B cell (primary cell): ENCODE measurements around the gene PCDH7. TPM values are rescaled to one million over a fixed set of nuclear protein-coding genes. Genes with fewer than 3 reads are reported as not detected.

Experiments
- ATAC-seq: fragments of 200-7000 bp; cut with Tn5 transposase; one replicate; pipeline ENCODE4 v1.10.0; 2021; ENCODE audit warnings: low read depth, mild to moderate bottlenecking, moderate number of reproducible peaks, moderate library complexity
- CTCF ChIA-PET: fragments of 350-600 bp; sonication (Branson Sonifier 250); formaldehyde crosslinking; loops from one replicate; lab custom pipeline; 2021; ENCODE audit warnings: antibody characterized with exemption, inconsistent platforms; lab: Charles Lee
- POLR2A ChIA-PET: fragments of 350-600 bp; sonication (Branson Sonifier 250); formaldehyde crosslinking; loops from one replicate; lab custom pipeline; 2021; ENCODE audit warnings: antibody characterized with exemption; lab: Charles Lee
- DNase-seq: peaks from one replicate; pipeline ENCODE4 v3.0.0; 2013
- H2AFZ ChIP-seq: 2 replicates; pipeline ENCODE4 v1.6.1; 2012; ENCODE audit warnings: mild to moderate bottlenecking, low read depth, low read length; ENCODE audit not compliant: insufficient read depth, poor library complexity, severe bottlenecking
- H3K27ac ChIP-seq, 2 donors: 1 replicate in 1 of 2; 2 replicates in 1 of 2; pipeline ENCODE4 v1.5.1; 2012 to 2013; ENCODE audit warnings: low read length in 2 of 2, mild to moderate bottlenecking in 2 of 2, moderate library complexity in 1 of 2
- H3K27me3 ChIP-seq, 4 experiments: fragments of 200-600 bp in 1 of 4; sonication (generic) in 1 of 4; replicated peaks in 1 of 4; 1 replicate in 2 of 4; 2 replicates in 2 of 4; pipeline versions ENCODE4 v1.6.1 to v1.7.0; 2013 to 2016; ENCODE audit warnings: low read length in 3 of 4, mild to moderate bottlenecking in 2 of 4, mixed read lengths in 1 of 4, moderate library complexity in 1 of 4; ENCODE audit not compliant: insufficient read depth in 4 of 4, control insufficient read depth in 3 of 4; ENCODE audit errors: control extremely low read depth in 1 of 4
- H3K36me3 ChIP-seq, 2 experiments: replicated peaks in 1 of 2; 1 replicate in 1 of 2; 2 replicates in 1 of 2; pipeline versions ENCODE4 v1.6.1 to v1.7.1; 2013; ENCODE audit warnings: low read length in 1 of 2; ENCODE audit not compliant: insufficient read depth in 2 of 2, control insufficient read depth in 1 of 2; ENCODE audit errors: control extremely low read depth in 1 of 2, extremely low read depth in 1 of 2
- H3K4me1 ChIP-seq, 2 donors: fragments of 200-600 bp in 1 of 2; sonication (generic) in 1 of 2; 1 replicate in 1 of 2; 2 replicates in 1 of 2; pipeline versions ENCODE4 v1.5.1 to v1.6.1; 2013 to 2017; ENCODE audit warnings: low read length in 2 of 2; ENCODE audit not compliant: control insufficient read depth in 2 of 2, insufficient read depth in 2 of 2
- H3K4me2 ChIP-seq: replicated peaks from 2 replicates; pipeline ENCODE3; 2012; ENCODE audit warnings: mild to moderate bottlenecking, low read depth, low read length; ENCODE audit not compliant: poor library complexity, severe bottlenecking
- H3K4me3 ChIP-seq, 5 experiments: fragments of 200-600 bp in 1 of 5; sonication (generic) in 1 of 5; 1 replicate in 3 of 5; 2 replicates in 2 of 5; pipeline versions ENCODE4 v1.5.1 to v1.7.0; 2011 to 2016; ENCODE audit warnings: low read length in 4 of 5, mild to moderate bottlenecking in 4 of 5, low read depth in 2 of 5, control low read depth in 1 of 5, moderate library complexity in 1 of 5; ENCODE audit not compliant: insufficient read depth in 1 of 5; ENCODE audit errors: control extremely low read depth in 1 of 5, extremely low read depth in 1 of 5
- H3K79me2 ChIP-seq: fragments of 200-600 bp; sonication (generic); one replicate; pipeline ENCODE4 v1.6.0; 2016; ENCODE audit warnings: low read length; ENCODE audit not compliant: control insufficient read depth, insufficient read depth
- H3K9ac ChIP-seq: fragments of 200-600 bp; sonication (generic); 2 replicates; pipeline ENCODE4 v1.6.1; 2017; ENCODE audit warnings: mild to moderate bottlenecking, low read length, moderate library complexity
- H3K9me3 ChIP-seq, 3 donors: one replicate each; pipeline versions ENCODE4 v1.6.1 to v1.7.1; 2013; ENCODE audit warnings: low read length in 2 of 3; ENCODE audit not compliant: control insufficient read depth in 2 of 3, insufficient read depth in 1 of 3; ENCODE audit errors: control extremely low read depth in 1 of 3
- H4K20me1 ChIP-seq: 2 replicates; pipeline ENCODE4 v1.6.0; 2012; ENCODE audit warnings: mild to moderate bottlenecking, low read length; ENCODE audit not compliant: insufficient read depth, control insufficient read depth, poor library complexity, severe bottlenecking
- H3K27ac Mint-ChIP-seq: one replicate; pipeline ENCODE4 v1.8.0; 2021; ENCODE audit warnings: mixed read lengths
- H3K27me3 Mint-ChIP-seq: one replicate; pipeline ENCODE4 v1.8.0; 2021; ENCODE audit warnings: mixed read lengths
- H3K4me1 Mint-ChIP-seq: one replicate; pipeline ENCODE4 v1.8.0; 2021; ENCODE audit warnings: mixed read lengths
- H3K4me3 Mint-ChIP-seq: one replicate; pipeline ENCODE4 v1.8.0; 2021; ENCODE audit warnings: mixed read lengths
- H3K9me3 Mint-ChIP-seq: one replicate; pipeline ENCODE4 v1.8.0; 2022; ENCODE audit warnings: mixed read lengths; ENCODE audit not compliant: insufficient read depth
- CTCF ChIP-seq: fragments of 200-600 bp; IDR thresholded peaks from one replicate; pipeline ENCODE4 v1.8.0; 2022; ENCODE audit warnings: antibody characterized with exemption, mild to moderate bottlenecking
- EZH2 ChIP-seq: IDR thresholded peaks from 2 replicates; pipeline ENCODE4 v1.6.1; 2012; ENCODE audit warnings: borderline replicate concordance, low read depth, mild to moderate bottlenecking, moderate library complexity, low read length; ENCODE audit not compliant: insufficient read depth, poor library complexity, severe bottlenecking
- WGBS: methylation state at CpG from one replicate; pipeline ENCODE4 v1.1.5; 2013; ENCODE audit warnings: missing lambda C conversion rate; ENCODE audit not compliant: insufficient coverage; 5-methylcytosine and 5-hydroxymethylcytosine counted together
- intact Hi-C: fragments of 100-400 bp; cut with micrococcal nuclease; formaldehyde crosslinking; loops from one replicate; pipeline ENCODE4 v1.10.0; 2022
- polyA plus RNA-seq: library from polyadenylated mRNA; depleted of rRNA; stranded (reverse); fragments of >200 nt; gene quantifications from 2 replicates; pipeline ENCODE4 v1.2.3, GENCODE V29; 2012
- total RNA-seq, 2 donors: library from RNA; stranded (reverse); fragments of 120-200 nt in 1 of 2; gene quantifications; 1 replicate in 1 of 2; 2 replicates in 1 of 2; pipeline versions ENCODE4 v1.2.3 to v1.2.4, GENCODE V29; 2013 to 2022

The PCDH7 gene
- total and polyA plus RNA-seq, 2 donors (not counting 1 experiment from before 2014, with no cell fraction given) = not detected

GRCh38 chr4:30718021-30718542 is 2.1 kb upstream of the PCDH7 start:
- WGBS = 6% methylated on average over 24 of the region's 34 CpGs
- peaks cover 43% of the 10 kb centered on the region for H3K27me3 Mint-ChIP-seq
- H3K4me1 ChIP-seq = peaks cover 13% of the 10 kb centered on the region in 2 donors

More at GRCh38 chr4:30718021-30718542, 2.1 kb upstream of the PCDH7 start:
- no peak for TF ChIP-seq CTCF
- no peak for TF ChIP-seq EZH2
- Mint-ChIP-seq H3K4me1 (peaks cover 13% of the 10 kb centered on the region), H3K27ac (no peak overlapping the region), H3K9me3 (no peaks in the 10 kb centered on the region), H3K4me3 (peak overlapping the region; percentile 8)
- intact Hi-C loops = no loop called here
- POLR2A ChIA-PET = no interaction called here
- Histone ChIP-seq H3K9ac (no peak overlapping the region), H3K79me2 (no peaks in the 10 kb centered on the region), H2AFZ (peak overlapping the region; percentile 33), H3K4me2 (peak overlapping the region; percentile 61), H3K36me3 (no peaks in the 10 kb centered on the region), H4K20me1 (no peaks in the 10 kb centered on the region), H3K4me3 (no peak overlapping the region), H3K9me3 (peaks cover 0 to 48% (median 0%) of the 10 kb centered on the region in 3 donors), H3K27me3 (peaks cover 0 to 59% (median 28%) of the 10 kb centered on the region in 4 experiments), H3K27ac (no peak overlapping the region)
- CTCF ChIA-PET = no interaction called here
- ATAC-seq (no peak), DNase-seq (no peak)
